ENCODE results near the gene IKBKE. TPM values are rescaled to one million over a fixed set of nuclear protein-coding genes. Genes with fewer than 3 reads are reported as not detected.

The IKBKE gene
- total and polyA plus RNA-seq, 12 donors, result 2.9 to 11.1 (median 6.1) TPM

DNA sequence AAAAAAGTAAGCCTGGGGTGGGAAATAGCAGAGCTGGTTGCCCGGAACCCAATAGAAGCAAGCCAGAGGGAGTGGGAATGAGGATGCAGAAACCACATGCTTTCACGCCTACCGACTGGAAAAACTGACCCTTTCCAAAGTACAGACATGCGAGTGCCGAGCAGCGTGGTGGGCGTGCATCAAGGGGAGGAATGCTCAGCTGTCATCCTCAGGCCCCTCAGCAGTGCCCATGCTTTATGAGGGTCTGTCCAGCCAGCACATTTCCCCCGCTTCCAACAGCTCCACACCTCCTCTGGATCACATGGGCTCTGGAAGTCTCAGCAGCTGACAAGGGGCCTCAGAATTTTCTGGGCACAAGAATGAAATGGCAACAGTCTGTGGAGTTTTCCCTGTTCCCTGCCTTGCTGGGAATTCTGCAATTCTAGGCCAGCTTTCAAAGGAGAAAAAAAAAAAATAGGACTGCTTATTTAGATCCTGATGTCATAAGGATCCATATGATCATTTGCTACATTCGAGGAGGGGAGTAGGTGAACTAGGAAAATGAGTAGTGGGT lies 19.1 kb upstream of the IKBKE start:
- no peak for TF ChIP-seq POLR2A (IDR thresholded peaks at IDR 0.05)
- TF ChIP-seq, protein P1, sequence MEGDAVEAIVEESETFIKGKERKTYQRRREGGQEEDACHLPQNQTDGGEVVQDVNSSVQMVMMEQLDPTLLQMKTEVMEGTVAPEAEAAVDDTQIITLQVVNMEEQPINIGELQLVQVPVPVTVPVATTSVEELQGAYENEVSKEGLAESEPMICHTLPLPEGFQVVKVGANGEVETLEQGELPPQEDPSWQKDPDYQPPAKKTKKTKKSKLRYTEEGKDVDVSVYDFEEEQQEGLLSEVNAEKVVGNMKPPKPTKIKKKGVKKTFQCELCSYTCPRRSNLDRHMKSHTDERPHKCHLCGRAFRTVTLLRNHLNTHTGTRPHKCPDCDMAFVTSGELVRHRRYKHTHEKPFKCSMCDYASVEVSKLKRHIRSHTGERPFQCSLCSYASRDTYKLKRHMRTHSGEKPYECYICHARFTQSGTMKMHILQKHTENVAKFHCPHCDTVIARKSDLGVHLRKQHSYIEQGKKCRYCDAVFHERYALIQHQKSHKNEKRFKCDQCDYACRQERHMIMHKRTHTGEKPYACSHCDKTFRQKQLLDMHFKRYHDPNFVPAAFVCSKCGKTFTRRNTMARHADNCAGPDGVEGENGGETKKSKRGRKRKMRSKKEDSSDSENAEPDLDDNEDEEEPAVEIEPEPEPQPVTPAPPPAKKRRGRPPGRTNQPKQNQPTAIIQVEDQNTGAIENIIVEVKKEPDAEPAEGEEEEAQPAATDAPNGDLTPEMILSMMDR (IDR thresholded peaks at IDR 0.05), result no peak
- no peaks in the 10 kb centered on the region for H3K9me3 ChIP-seq (replicated peaks in 1 of 3)
- no peak for DNase-seq
- H3K4me1 ChIP-seq (replicated peaks in 1 of 2), result peaks cover 0 to 7% of the 10 kb centered on the region in 2 donors
- WGBS, 4 donors, result 90 to 96% (median 93%) methylated on average over 8 to 9 of the region's 9 CpGs
- intact Hi-C loops (cut with DNase I), result no loop called here
- H3K27me3 ChIP-seq, result no peaks in the 10 kb centered on the region
- no peak overlapping the region for H3K27ac ChIP-seq
- H3K4me3 ChIP-seq, result no peak overlapping the region
- peaks cover 0 to 84% of the 10 kb centered on the region in 2 donors for H3K36me3 ChIP-seq (replicated peaks in 1 of 2)

DNA sequence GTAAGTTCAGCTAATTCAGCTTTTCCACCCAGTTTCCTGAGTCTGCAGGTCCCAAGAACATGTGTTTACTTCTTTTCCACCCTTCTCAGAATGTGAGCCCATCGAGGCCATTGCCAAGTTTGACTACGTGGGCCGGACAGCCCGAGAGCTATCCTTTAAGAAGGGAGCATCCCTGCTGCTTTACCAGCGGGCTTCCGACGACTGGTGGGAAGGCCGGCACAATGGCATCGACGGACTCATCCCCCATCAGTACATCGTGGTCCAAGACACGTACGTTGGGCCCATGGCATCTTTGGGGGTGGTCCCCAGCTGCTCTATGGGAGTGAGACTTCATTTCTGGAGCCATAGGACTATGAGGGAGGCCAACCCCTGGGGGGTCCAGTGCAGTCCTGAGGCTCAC lies 17.2 kb upstream of the IKBKE start:
- H3K36me3 ChIP-seq (replicated peaks in 1 of 2), result peaks cover 0 to 65% of the 10 kb centered on the region in 2 donors

DNA sequence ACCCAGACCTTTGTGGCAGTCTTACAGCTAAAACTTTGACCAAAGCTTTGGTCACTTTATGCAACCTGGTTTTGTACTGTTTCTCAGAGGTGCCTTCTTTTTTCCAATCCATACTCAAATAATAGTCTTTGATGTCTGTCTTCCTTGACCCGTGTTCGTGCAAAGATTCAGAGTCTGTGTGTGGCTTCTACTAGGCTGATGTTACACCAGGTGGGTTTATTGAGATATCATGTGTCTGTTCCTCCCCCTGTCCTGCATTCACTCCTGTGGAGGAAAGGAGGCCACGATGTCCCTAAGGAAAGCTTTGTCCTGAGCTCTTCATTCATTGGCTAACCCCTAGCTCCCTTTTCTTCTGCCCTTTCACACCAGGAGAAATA lies 15.0 kb upstream of the IKBKE start:
- H3K9me3 ChIP-seq (replicated peaks in 1 of 3), result no peaks in the 10 kb centered on the region
- TF ChIP-seq, protein P1 (IDR thresholded peaks at IDR 0.05), result no peak
- TF ChIP-seq POLR2A (IDR thresholded peaks at IDR 0.05), result no peak
- peaks cover 0 to 10% of the 10 kb centered on the region in 2 donors for H3K4me1 ChIP-seq (replicated peaks in 1 of 2)
- DNase-seq, result no peak
- H3K27ac ChIP-seq, result no peak overlapping the region
- H3K36me3 ChIP-seq (replicated peaks in 1 of 2), result peaks cover 0 to 71% of the 10 kb centered on the region in 2 donors
- 74 to 87% (median 82%) methylated on average over 3 of the region's 3 CpGs for WGBS, 4 donors
- no peak overlapping the region for H3K4me3 ChIP-seq
- no peaks in the 10 kb centered on the region for H3K27me3 ChIP-seq
- intact Hi-C loops (cut with DNase I), result no loop called here

More for the DNA sequence above, 17.2 kb upstream of the IKBKE start:
- intact Hi-C loops (cut with DNase I), result no loop called here
- H3K9me3 ChIP-seq (replicated peaks in 1 of 3), result no peaks in the 10 kb centered on the region
- no peak for TF ChIP-seq POLR2A (IDR thresholded peaks at IDR 0.05)
- TF ChIP-seq, protein P1 (IDR thresholded peaks at IDR 0.05), result no peak
- H3K4me1 ChIP-seq (replicated peaks in 1 of 2), result peaks cover 0 to 10% of the 10 kb centered on the region in 2 donors
- no peak overlapping the region for H3K4me3 ChIP-seq
- H3K27ac ChIP-seq, result no peak overlapping the region
- DNase-seq, result no peak
- 95 to 96% (median 95%) methylated on average over 9 to 13 of the region's 13 CpGs for WGBS, 4 donors
- no peaks in the 10 kb centered on the region for H3K27me3 ChIP-seq

DNA sequence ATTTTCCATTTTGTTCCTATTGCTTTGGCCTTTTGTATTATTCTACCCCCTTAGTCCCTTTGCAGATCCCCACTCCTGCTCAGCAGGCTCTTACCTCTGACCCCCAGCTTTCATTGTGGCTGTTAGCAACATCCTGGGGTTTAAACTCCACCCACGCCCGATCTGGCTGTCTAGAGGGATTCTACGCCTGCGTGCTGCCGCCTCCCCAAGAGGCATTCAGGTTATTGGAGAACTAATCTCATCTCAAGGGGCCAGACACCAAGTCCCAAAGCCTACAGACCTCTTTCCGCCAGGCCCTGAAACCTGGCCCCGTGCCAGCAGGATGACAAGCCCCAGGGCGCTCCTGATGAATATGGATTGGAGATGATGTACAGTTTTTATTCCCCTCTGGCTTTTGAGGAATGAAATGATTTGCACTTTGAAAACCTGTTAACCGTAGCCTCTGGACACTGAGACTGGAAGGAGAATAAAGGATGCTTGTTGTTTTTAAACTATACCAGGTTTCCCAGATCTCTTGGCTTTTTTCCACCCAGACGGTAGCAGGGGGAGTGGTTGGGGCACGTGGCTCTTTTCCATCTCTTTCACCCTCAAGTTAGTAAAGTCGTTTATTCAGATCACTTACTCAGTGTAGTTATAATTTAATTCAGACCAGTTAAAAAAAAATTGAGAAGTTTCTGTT lies 14.5 kb upstream of the IKBKE start:
- 58 to 68% (median 66%) methylated on average over 9 to 12 of the region's 12 CpGs for WGBS, 4 donors
- Histone ChIP-seq H3K36me3 (replicated peaks in 1 of 2) (peaks cover 0 to 66% of the 10 kb centered on the region in 2 donors), H3K9me3 (replicated peaks in 1 of 3) (no peaks in the 10 kb centered on the region), H3K4me3 (no peak overlapping the region), H3K27ac (no peak overlapping the region), H3K27me3 (no peaks in the 10 kb centered on the region), H3K4me1 (replicated peaks in 1 of 2) (peaks cover 0 to 10% of the 10 kb centered on the region in 2 donors)
- no peak for TF ChIP-seq POLR2A (IDR thresholded peaks at IDR 0.05)
- TF ChIP-seq, protein P1 (IDR thresholded peaks at IDR 0.05), result no peak
- no peak for DNase-seq
- intact Hi-C loops (cut with DNase I), result no loop called here
